HG02943 (cell line): ENCODE data around the gene MRC1.

Experiments used
- ATAC-seq: cut with Tn5 transposase; IDR thresholded peaks from one replicate; pipeline ENCODE4 v1.9.1; 2021; ENCODE audit warnings: mild to moderate bottlenecking, low read depth, moderate library complexity; ENCODE audit not compliant: unreplicated experiment

MRC1 gene

DNA sequence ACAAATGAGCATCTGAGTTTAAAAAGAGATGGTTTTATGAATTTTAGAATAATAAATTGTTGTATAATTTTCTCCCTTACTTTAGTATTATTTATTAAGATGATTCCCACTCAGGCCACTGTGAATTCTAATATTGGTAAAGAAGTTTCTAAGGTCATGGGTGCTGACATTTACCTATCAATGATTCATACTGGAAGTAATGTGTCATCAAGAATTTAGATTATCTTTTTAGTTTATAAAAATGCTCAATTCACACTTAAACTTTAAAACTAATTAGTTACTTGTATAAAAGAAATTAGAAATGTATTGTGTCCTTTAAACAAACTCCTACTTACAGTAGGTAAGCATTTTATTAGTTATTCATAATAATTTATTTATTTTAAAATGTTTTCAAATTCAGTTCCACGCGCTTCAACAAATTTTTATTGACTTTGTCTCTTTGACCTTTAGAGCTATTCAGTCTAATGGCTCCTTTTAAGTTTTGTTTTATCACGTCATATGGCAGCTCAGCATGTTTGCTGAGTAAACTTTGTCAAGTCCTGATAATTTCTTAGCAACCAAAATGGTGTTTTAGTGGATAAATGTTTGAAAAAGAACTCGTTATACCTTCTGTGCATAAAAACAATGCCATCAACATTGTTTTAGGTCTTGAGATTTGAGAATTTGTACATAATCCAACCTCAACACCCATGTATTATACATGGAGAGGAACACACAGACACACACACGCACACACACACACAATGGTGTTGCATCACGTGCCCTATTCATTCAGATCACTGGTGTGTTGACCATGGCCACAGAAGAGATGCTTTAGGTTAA lies 15.1 kb upstream of the MRC1 start:
- no peak for ATAC-seq

DNA sequence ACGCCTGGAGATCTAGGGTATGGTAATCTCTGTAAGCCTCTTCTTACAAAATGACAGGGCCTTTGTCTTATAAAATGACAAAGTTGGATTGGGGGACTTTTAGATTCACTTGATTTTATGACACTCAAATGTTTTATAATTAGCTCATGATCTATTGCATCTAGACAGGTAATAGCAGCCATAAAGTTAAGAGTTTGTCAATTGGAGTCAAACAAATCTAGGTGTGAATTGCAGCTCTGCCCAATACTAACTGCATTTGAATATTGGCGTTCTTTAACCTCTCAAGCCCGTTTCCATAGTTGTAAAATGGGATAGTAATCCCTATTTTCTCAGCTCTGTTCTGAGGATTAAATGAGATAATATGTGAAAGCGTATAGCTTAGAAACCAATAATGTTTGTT lies 14.1 kb upstream of the MRC1 start:
- ATAC-seq: no peak

DNA sequence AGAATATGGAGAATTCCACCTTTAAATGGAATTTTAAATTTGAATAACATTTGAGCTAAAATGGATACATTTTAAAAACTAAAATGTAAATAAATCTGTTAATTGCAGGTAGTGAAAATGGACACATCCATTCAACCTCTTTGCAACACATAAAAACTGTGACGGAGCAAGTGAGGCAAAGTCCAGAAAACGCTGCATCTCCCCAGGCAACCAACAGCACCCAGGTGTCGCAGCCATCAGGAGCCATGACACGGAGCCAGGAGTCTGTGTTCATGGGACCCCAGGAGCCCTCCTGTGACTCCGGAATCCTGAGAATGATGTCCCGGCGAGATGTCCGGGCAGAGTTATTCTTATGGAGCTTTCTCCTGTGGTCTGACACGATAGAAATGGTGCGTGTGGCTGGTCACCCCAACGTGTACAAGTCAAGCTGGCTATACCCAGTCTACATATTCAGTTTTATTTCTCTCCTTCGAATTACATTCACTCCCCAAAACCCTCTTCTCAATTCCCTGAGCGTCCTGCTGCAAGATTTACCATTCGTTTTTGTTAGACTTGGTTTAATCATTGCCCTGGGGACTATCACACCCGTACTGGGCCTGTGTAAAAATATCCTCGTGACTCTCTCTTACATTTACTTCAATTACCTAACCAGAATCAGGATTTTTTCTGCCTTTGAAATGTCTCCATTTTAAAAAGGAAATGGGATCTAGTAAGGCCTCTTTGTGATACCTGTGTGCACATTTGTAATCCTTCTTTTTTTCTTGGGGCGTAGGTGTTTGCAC lies 13.1 kb upstream of the MRC1 start:
- no peak for ATAC-seq

DNA sequence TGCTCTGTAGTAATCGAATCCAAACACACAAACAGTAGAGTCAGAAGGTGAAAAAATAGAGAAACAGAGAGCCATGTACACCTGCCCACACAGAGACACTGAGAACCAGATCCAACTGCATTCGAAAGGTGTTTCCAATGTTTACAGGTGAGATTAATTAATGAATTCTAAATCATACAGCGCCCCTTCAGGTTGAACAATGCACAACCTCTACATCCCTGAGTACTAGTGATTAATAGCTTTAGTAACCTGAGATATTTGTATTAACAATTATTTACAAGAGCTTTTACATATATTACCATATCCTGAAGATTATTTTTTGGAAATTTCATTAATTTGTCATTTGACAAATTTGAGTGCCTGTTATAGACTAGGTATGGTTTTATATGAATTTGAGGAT lies 7.6 kb upstream of the MRC1 start:
- ATAC-seq: no peak

DNA sequence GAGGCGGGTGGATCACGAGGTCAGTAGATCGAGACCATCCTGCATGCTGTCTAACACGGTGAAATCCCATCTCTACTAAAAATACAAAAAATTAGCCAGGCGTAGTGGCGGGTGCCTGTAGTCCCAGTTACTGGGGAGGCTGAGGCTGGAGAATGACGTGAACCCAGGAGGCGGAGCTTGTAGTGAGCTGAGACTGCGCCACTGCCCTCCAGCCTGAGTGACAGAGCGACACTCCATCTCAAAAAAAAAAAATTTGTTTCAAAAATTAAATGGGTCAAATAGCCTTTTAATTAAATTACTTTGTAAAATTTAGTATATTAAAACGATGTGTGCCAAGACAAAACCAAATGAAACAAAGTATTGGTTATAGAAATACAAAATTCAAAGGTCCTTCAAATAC lies 6.8 kb upstream of the MRC1 start:
- no peak for ATAC-seq

DNA sequence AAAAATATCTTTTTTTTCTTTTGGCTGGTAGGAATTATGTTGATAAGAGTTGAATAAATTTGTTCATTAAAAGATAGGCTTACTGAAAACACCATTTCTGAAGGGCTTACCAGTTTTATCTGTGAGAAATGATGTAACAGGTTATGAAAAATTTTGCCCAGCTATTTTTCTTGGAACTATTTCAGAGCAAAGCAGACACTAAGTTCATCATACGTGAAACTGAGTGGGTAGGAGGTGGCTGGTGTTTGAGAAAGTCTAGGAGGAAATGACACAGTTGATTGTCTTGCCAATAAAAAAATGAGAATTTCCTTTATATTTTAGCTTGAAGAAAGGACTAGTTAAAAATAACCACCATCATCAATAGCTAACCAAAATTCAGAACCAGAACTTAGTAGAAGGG lies 6.2 kb upstream of the MRC1 start:
- ATAC-seq: no peak

DNA sequence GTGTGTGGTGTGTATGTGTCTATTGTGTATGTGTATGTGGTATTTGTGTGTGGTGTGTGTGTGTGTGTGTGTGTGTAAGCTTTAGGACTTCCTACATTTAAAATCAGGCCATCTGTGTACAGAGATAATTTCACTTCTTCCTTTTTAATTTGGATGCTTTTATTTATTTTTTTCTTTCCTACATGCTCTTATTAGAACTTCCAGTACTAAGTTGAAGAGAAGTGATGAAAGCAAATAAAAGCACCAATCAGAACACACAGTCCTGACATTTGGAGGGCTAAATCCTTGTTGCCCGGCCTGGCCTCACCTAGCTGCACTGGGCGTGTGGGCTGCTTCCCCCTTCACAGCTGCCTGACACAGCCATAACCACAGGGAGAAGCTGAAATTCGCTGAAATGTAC lies 3.8 kb upstream of the MRC1 start:
- no peak for ATAC-seq

DNA sequence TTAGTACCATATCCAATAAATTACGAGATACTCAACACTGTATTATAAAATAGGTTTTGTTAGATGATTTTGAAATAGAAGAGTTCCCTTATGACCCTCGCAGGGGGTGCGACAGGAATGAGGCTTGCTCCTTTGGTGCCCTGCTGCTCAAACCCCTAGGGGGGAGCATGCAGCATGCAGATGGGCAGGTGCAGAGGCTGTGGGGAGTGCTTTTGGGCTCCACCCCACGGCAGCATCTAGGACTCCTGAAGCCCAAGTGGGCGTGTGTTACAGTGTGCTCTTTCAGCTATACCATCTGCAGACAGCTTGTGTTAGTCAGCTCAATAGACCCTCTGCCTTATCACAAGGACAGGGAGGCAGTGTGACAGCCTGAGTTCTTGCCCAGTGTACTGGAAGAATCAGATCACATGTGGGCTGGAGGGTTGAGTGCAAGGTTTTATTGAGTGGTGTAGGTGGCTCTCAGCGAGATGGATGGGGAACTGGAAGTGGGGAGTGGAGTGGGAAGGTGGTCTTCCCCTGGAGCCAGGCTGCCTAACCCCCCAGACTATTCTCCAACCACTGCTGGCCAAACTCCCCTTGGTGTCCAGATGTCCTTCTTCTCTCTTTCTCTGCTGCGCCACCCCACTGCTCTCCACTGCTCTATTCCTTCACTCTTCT lies 3.1 kb upstream of the MRC1 start:
- ATAC-seq: no peak

DNA sequence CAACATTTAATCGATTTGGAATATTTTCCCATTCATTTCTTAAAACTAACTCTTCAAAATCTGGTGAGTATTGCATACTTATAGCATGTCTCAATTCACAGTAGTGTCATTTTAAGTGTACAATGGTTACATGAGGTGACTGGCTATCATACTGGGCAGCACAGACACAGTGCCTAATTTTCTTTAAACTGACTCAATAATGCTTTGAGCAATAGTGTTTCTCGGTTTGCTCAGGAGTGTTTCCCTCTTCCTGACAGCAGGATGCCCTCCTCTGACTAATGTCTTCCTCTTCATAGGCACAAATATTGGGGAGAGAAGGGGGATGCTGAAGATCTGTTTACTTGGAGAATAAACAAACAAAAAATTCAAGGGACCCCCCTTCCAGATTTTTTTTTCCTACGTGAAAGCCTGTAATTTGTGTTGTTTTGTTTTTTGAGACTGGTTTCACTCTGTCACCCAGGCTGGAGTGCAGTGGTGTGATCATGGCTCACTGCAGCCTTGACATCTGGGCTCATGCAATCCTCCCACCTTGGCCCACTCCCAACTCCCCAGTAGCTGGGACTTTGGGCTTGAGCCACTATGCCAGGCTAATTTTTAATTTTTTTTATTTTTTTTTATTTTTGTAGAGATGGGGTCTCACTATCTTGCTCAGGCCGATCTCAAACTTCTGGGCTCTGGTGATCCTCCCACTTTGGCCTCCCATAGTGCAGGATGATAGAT lies 2.2 kb downstream of the MRC1 start:
- ATAC-seq: no peak

DNA sequence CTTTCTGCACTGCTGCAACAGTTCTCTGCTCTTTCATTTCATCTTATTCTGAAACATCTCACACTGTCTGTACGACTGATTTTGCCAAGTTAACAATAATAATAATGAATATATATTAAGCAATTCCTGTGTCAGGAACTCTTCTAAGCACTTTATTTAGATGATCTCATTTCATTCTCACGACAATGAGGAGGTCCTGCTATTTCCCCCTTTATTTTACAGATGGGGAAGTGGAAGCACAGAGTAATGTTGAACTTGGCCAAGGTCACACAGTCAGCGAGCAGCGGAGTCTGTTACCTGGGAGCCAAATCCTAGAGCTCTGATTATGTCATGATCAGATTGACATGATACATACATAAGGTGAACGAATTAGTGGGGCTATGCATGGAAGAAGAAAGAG lies 5.8 kb downstream of the MRC1 start:
- ATAC-seq: no peak

DNA sequence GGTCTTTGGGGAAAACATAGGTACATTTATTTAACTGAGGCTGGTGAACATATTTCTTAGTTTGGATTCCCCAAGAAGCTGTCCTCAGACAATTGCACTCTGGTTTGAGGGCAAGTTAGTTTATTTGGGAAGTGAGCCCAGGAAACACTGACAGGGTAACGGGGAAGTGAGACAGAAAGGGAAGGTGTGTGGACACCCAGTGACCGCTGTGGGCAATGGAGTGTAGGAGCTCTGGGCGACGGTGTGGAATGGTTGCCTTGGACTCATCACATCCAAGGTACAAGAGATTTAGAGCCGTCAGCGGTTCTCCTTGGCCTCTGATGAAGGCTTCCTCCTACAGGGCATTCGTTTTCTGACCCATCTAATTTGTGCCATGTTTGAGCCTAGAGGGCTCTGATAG lies 7.1 kb downstream of the MRC1 start:
- no peak for ATAC-seq

DNA sequence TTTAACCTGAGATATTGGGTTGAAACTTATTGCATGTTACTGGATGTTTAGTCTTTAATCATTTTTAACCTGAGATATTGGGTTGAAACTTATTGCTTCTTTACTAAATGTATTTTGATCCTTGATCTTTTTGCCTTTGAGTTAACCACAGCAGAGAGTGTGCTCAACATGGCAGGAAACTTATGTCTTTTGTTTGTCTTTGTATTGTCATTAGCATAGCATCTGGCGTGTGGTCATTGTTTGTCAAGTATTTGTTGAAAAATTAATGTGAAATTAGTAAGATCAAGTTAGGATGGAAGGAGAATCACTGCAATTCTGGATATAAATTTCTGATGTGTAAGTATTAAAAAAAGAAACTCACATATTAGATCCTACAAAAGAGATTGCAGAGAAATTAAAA lies 8.2 kb downstream of the MRC1 start:
- no peak for ATAC-seq

DNA sequence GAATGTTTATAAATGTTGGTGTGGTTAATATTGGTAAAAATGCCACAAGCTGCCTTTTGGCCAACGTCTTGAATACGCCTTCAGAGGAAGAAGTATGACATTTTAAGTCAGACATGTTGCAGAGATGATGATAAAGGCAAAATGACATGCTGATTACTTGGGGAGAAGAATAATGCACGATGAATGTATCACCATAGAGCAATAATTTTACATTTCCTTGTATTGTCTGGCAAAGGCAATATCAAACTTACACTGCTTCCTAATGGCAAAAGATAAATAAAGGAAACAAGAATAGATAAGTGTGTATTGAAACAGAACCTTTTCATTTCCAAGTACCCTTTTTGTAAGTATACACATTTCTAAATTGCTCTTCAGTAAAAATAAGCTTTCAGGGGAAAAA lies 8.6 kb downstream of the MRC1 start:
- ATAC-seq: no peak

DNA sequence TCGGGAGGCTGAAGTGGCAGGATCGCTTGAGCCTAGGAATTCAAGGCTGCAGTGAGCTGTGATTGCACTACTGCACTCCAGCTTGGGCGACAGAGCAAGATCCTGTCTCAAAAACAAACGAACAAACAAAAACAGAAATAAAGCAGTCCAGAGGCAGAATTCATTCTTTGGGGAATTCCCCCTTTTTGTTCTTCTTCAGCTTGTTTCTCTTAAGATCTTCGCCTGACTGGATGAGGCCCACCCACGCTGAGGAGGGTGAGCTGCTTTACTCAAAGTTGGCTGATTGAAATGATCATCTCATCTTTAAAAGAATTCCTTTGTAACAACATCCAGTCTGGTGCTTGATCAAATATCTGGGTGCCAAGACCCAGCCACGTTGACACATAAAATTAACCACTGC lies 10.7 kb downstream of the MRC1 start:
- ATAC-seq: no peak

DNA sequence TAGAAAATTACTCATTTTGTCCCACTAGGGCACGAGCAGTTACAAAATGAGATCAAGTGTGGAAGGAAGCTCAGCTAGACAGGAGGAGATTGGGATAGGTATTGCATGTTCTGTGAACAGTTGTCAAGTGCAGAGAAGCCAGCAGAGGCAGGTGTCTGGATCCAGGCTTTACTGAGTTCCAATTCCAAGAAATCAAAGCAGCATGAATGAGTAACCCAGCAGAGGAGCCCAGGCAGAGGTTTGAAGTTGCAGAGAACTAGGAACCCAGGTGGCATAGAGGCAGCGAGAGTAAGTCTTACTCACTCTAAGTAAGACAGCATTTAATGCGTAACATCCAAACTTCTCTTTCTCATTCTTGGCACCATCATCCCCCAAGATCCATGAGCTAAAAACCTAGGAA lies 11.8 kb downstream of the MRC1 start:
- no peak for ATAC-seq

DNA sequence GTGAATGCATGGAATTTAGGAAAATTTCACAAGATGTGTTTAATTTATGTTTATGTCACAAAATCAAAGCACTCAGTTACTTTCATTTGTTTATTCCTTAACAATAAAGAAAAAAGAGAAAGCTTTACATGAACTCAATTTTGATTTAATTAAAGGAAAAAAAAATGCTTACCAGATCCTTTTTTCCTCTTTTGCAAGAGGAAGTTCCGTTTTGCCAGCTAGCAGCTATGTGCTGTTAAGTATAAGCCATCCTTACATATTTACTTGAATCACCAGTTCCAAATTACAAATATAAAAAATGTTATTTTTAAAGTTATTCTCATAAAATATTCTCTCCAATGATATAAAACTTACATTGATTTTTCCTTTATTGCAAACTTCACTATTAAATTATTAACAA lies 12.7 kb downstream of the MRC1 start:
- no peak for ATAC-seq

DNA sequence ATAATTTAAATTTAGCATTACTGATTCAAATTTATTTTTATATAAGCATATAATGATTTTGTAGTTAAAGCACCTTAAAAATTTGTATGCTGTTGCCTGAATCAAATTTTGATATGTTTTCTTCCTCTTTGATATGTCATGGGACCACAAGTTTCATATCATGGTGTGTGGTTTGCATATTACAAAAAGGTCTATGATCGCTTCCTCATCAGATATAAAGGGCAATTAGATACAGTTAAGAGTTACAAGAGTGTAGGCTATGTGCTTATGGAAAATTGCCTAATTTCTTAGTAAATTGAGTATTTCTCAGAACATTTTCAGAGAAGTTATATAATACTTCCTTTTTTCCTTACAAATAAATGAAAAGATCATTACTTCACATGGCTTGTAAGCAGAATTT lies 22.2 kb downstream of the MRC1 start:
- ATAC-seq: no peak

DNA sequence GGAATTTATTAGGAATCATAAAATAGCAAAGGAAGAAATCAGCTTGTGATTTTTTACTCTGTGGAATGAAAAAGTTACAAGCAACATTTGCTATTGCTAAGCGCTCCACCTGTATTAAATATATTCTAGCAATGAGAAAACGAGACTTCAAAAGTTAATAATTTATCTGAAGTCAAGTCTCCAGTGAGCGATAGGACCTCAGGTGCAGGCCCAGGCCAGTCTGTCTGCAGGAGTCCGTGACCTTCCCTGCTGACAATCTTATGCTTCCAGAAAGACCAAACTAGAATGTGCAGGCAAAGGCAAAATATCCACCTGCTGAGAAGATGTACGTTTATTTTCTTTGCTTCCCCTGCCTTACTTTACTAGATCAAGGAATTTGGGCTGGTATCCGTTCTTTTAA lies 22.7 kb downstream of the MRC1 start:
- ATAC-seq: no peak

DNA sequence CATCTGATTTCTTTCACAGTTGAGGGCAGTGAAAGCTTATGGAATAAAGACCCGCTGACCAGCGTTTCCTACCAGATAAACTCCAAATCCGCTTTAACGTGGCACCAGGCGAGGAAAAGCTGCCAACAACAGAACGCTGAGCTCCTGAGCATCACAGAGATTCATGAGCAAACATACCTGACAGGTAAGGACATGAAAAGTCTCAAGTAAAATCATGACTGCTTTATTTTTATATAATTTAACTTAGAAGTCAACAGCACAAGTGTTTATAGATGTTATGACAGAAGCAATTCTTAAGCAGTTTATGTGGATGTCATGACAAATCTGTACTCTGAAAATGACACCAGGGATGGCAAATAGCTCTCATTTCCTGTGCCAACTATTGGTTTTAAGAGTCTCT lies 24.5 kb downstream of the MRC1 start:
- no peak for ATAC-seq

DNA sequence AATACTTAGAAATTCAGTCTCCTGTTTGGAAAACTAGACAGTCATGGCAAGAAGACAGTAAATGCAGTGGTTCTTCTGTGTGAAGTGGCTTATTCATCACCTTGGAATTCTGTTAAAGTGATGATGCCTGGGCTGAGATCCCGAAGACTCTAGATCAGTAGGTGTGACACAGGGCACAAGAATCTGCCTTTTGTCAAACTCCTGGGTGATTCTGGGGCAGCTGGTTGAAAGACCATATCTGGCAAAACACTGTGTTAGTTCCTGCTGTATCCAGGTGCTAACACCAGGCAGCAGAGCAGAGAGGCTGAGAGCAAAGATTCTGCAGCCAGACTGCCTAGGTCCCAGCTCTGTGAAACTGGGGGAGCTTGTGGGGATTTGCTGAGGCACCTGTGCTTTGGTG lies 26.5 kb downstream of the MRC1 start:
- ATAC-seq: no peak

DNA sequence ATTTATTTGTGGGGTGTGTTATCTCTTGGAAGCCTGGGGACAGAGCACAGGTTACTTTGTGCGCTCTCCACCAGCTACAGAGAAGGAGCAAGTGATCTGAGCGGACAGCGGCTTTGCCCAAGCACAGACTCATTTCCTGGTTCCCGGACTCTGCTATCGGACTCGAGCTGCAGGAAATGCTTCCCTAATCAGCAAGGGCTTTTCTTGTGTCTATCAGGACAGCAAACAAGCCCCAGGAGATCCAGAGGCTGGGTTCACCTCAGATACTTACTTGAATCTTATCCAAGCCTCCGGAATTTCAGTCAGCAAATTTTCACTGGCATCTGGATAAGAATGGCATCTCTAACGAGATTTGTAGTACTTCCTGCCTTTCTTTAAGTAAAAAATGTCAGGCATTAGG lies 27.8 kb downstream of the MRC1 start:
- no peak for ATAC-seq
